Gastrocnemius medialis (tissue), 4 donors: ENCODE results near the gene SYNJ1.

ENCODE experiments used
- POLR2A ChIP-seq, 2 donors: fragments of 450-650 bp; IDR thresholded peaks; one replicate each; pipeline ENCODE4 v1.6.1; 2017; ENCODE audit warnings: antibody characterized with exemption in 2 of 2, mild to moderate bottlenecking in 2 of 2, moderate library complexity in 2 of 2
- TF ChIP-seq, protein P1 (sequence below), 5 experiments: fragments of 450-650 bp in 3 of 5; fragments of 200-600 bp in 2 of 5; sonication (generic) in 2 of 5; IDR thresholded peaks in 4 of 5; conservative IDR thresholded peaks in 1 of 5; 1 replicate in 4 of 5; 2 replicates in 1 of 5; pipeline ENCODE4 v1.5.1; 2016 to 2019; ENCODE audit warnings: antibody characterized with exemption in 5 of 5, mild to moderate bottlenecking in 3 of 5, moderate library complexity in 3 of 5

DNA sequence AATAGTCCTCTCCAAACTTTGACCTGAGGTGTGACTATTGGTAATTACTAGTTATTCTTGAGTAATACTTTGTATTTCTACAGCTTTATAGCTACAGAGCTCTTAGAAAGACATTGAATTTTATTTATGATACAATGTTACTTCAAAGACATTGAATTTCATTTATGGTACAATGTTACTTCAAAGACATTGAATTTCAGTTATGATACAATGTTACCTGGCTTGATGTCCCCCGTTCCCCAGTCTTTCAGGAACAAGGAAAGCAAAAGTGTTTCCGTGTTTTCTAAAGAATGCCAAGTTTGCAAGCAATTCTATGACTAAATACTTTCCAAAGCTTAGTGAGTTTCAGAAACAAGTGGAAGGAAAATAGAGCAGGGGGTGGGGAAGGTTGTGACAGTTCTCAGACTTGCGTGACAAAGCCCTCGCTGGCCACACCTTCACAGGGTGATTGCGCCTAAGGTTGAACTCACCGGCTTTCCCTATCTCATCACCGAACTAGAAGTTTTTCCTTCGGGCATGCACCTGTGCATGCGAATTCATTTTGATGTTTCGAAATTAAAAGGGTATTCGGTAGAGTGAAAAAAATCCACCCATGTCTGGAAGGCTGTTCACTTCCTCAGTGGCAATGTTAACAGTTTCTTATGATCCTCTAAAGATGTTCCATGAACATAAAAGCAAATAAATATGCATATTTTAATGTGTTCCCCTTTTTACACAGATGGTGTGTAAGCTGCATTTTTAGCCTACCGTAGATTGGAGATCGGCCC, 44.7 kb upstream of the SYNJ1 start:
- TF ChIP-seq, protein P1, sequence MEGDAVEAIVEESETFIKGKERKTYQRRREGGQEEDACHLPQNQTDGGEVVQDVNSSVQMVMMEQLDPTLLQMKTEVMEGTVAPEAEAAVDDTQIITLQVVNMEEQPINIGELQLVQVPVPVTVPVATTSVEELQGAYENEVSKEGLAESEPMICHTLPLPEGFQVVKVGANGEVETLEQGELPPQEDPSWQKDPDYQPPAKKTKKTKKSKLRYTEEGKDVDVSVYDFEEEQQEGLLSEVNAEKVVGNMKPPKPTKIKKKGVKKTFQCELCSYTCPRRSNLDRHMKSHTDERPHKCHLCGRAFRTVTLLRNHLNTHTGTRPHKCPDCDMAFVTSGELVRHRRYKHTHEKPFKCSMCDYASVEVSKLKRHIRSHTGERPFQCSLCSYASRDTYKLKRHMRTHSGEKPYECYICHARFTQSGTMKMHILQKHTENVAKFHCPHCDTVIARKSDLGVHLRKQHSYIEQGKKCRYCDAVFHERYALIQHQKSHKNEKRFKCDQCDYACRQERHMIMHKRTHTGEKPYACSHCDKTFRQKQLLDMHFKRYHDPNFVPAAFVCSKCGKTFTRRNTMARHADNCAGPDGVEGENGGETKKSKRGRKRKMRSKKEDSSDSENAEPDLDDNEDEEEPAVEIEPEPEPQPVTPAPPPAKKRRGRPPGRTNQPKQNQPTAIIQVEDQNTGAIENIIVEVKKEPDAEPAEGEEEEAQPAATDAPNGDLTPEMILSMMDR (IDR thresholded peaks at IDR 0.05 in 4 of 5, conservative IDR thresholded peaks at IDR 0.05 in 1 of 5), result no peak
- no peak for TF ChIP-seq POLR2A (IDR thresholded peaks at IDR 0.05)
